ENCODE results near the gene MED19.
"Not testable (repeated sequence)": the region's sequence is repeated elsewhere in the genome, so short reads cannot be mapped to it uniquely, and the experiment has no call there.

MED19 gene

DNA sequence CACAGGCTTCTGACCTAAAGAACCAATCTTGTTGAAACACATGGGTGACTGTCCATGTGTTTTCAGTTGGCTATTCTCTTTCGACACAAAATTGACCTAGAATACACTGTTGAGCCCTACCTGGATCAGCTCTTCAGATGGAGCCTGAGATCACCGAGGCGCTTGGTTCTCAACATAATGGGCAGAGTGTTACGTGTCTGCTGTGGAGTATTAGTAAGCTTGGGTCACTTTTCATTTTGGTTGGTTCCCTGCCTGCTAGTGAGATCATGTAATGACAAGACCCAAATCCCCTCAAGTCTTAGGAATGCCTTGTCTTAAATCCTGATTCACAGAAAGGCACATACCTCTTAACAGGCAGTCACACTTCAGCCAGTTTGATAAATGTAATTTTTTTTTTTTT lies 8.7 kb downstream of the MED19 start:
- Histone ChIP-seq H3K9ac (ENCODE audit: low read depth, low read length) (no peak overlapping the region), H3K4me1 (ENCODE audit: control insufficient read depth, insufficient read depth, low read length) (no peaks in the 10 kb centered on the region), H3K27me3 (ENCODE audit: control insufficient read depth, insufficient read depth, low read length) (no peaks in the 10 kb centered on the region), H3K36me3 (ENCODE audit: insufficient read depth, low read length) (peaks cover 56% of the 10 kb centered on the region), H3K4me3 (ENCODE audit: low read length) (no peak overlapping the region), H3K4me2 (ENCODE audit: low read length) (no peak overlapping the region), H3K9me3 (replicated peaks; ENCODE audit: low read length) (no peaks in the 10 kb centered on the region)

DNA sequence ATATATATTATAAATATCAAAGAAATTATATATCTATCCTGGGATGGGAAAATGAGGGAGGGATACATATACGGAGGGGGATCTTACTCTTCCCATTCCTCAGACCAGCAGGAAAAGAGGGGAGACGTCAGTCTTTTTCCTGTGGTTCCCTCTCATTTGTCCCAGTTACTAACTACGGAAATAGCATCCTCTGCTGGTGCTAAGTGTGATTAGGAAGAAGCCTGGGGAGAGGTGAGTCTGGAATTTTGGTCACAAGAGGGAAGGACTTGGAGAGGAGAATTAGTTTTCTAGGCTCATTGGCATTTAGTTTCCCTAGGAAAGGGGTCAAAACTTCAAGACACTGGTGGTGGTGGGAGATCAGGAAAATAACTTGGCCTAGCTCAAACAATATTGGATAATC lies 11.6 kb downstream of the MED19 start:
- Histone ChIP-seq H3K27me3 (ENCODE audit: control insufficient read depth, insufficient read depth, low read length) (no peaks in the 10 kb centered on the region), H3K4me1 (ENCODE audit: control insufficient read depth, insufficient read depth, low read length) (no peaks in the 10 kb centered on the region), H3K9me3 (replicated peaks; ENCODE audit: low read length) (no peaks in the 10 kb centered on the region), H3K9ac (ENCODE audit: low read depth, low read length) (no peak overlapping the region), H3K4me2 (ENCODE audit: low read length) (no peak overlapping the region), H3K4me3 (ENCODE audit: low read length) (no peak overlapping the region), H3K36me3 (ENCODE audit: insufficient read depth, low read length) (peaks cover 73% of the 10 kb centered on the region)

DNA sequence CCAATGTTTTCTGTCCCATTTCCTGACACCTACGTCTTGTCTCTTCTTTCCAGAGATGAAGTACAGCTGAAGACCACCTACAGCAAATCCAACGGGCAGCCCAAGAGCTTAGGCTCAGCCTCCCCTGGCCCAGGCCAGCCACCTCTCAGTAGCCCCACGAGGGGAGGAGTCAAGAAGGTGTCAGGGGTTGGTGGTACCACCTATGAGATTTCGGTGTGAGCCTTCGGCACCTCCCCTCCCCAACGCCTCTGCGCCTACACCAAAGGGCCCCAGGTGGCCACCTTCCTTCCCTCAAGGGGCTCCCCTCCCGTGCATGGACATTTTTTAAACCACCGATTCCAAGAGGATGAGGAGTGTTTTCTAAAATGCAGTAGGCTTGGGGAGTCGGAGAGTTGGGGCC lies 12.2 kb downstream of the MED19 start:
- H3K4me2 ChIP-seq (ENCODE audit: low read length) = no peak overlapping the region
- no peak overlapping the region for H3K9ac ChIP-seq (ENCODE audit: low read depth, low read length)
- no peak overlapping the region for H3K4me3 ChIP-seq (ENCODE audit: low read length)
- peaks cover 72% of the 10 kb centered on the region for H3K36me3 ChIP-seq (ENCODE audit: insufficient read depth, low read length)
- no peaks in the 10 kb centered on the region for H3K4me1 ChIP-seq (ENCODE audit: control insufficient read depth, insufficient read depth, low read length)
- H3K9me3 ChIP-seq (replicated peaks; ENCODE audit: low read length) = no peaks in the 10 kb centered on the region
- no peaks in the 10 kb centered on the region for H3K27me3 ChIP-seq (ENCODE audit: control insufficient read depth, insufficient read depth, low read length)

DNA sequence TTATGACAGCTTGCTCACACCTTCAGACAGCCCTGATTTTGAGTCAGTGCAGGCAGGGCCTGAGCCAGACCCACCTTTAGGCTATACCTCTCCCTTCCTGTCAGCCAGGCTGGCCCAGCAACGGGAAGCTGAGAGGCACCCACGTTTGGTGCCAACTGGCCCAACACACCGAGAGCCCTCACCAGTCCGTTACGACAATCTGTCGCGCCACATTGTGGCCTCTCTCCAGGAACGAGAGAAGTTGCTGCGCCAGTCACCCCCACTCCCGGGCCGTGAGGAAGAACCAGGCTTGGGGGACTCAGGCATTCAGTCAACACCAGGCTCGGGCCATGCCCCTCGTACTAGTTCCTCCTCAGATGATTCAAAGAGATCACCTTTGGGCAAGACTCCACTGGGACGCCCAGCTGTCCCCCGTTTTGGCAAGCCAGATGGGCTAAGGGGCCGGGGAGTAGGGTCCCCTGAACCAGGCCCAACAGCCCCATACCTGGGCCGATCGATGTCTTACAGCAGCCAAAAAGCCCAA lies 13.1 kb downstream of the MED19 start:
- H3K4me1 ChIP-seq (ENCODE audit: control insufficient read depth, insufficient read depth, low read length) = no peaks in the 10 kb centered on the region
- no peak overlapping the region for H3K4me3 ChIP-seq (ENCODE audit: low read length)
- H3K36me3 ChIP-seq (ENCODE audit: insufficient read depth, low read length) = peaks cover 71% of the 10 kb centered on the region
- no peaks in the 10 kb centered on the region for H3K9me3 ChIP-seq (replicated peaks; ENCODE audit: low read length)
- no peak overlapping the region for H3K9ac ChIP-seq (ENCODE audit: low read depth, low read length)
- H3K27me3 ChIP-seq (ENCODE audit: control insufficient read depth, insufficient read depth, low read length) = no peaks in the 10 kb centered on the region
- H3K4me2 ChIP-seq (ENCODE audit: low read length) = no peak overlapping the region

DNA sequence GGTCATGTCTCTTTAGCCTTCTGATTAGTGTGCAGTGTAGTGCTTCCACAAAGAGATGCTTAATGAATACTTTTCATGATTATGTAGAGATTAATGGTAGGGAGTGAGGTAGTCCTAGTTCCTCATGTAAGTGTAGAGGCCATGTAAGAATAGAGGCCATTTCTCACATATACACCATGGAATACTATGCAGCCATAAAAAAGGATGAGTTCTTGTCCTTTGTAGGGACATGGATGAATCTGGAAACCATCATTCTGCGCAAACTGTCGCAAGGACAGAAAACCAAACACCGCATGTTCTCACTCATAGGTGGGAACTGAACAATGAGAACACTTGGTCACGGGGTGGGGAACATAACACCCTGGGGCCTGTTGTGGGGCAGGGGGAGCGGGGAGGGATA lies 21.5 kb downstream of the MED19 start:
- H3K4me3 ChIP-seq (ENCODE audit: low read length); H3K4me2 ChIP-seq (ENCODE audit: low read length); H3K4me1 ChIP-seq (ENCODE audit: control insufficient read depth, insufficient read depth, low read length); H3K9me3 ChIP-seq (replicated peaks; ENCODE audit: low read length); H3K9ac ChIP-seq (ENCODE audit: low read depth, low read length); H3K27me3 ChIP-seq (ENCODE audit: control insufficient read depth, insufficient read depth, low read length): not testable (repeated sequence)
- peaks cover 55% of the 10 kb centered on the region for H3K36me3 ChIP-seq (ENCODE audit: insufficient read depth, low read length)

DNA sequence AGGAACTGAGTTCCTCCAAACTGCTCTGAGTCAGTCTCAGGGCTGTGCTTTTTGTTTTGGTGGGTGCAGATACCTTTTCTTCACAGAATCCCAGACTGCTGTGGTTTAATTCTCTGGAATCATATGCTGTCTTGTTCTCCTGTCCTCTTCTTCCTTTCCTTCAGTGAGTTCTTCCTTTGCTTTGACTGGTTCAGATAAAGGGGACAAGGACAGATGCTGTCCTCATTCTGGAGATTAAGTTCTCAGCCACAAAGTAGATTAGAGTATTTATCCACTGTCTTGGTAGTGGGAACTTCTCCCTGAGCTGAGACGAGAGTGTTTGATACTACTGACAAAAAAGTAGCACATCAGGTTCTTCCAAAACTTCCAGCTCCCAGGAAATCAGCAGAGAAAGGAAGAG lies 30.8 kb downstream of the MED19 start:
- Histone ChIP-seq H3K4me3 (ENCODE audit: low read length) (no peak overlapping the region), H3K4me2 (ENCODE audit: low read length) (no peak overlapping the region), H3K9ac (ENCODE audit: low read depth, low read length) (no peak overlapping the region), H3K27me3 (ENCODE audit: control insufficient read depth, insufficient read depth, low read length) (no peaks in the 10 kb centered on the region), H3K9me3 (replicated peaks; ENCODE audit: low read length) (no peaks in the 10 kb centered on the region), H3K4me1 (ENCODE audit: control insufficient read depth, insufficient read depth, low read length) (peaks cover 3% of the 10 kb centered on the region), H3K36me3 (ENCODE audit: insufficient read depth, low read length) (peaks cover 45% of the 10 kb centered on the region)

DNA sequence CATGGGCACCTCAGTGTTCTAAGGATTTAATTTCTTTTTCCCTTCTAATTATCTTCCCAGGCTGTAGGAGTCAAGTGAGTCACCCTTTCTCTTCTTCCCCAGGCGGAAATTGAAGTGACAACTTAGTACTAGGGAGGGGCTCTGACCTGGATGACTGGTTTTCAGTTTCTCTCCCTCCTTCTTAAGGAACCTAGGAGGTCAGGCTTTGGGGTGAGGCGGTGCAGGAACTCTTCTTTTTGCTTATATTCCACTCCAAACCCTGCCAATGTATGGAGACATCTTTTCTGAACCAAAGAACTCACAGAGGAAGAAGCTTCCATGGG lies 31.5 kb downstream of the MED19 start:
- Histone ChIP-seq H3K36me3 (ENCODE audit: insufficient read depth, low read length) (peaks cover 52% of the 10 kb centered on the region), H3K9me3 (replicated peaks; ENCODE audit: low read length) (no peaks in the 10 kb centered on the region), H3K4me2 (ENCODE audit: low read length) (no peak overlapping the region), H3K4me3 (ENCODE audit: low read length) (no peak overlapping the region), H3K27me3 (ENCODE audit: control insufficient read depth, insufficient read depth, low read length) (no peaks in the 10 kb centered on the region), H3K4me1 (ENCODE audit: control insufficient read depth, insufficient read depth, low read length) (peaks cover 3% of the 10 kb centered on the region), H3K9ac (ENCODE audit: low read depth, low read length) (no peak overlapping the region)

DNA sequence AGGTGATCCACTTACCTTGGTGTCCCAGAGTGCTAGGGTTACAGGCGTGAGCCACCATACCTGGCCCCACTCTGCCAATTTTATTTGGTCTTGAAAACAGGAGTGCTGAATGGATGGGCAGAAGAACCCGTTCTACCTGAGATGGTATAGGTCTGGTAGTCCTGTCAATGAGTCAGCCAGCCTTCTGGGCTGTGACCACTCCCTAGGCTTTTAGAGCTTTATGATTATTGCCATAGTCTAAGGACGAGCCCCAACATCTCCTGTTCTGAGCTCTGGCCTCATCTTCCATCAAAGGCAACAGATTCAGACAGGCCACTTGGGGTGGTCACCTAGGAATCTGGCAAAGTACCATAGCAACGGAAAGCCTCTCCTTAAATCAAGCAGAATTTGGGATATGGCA lies 32.6 kb downstream of the MED19 start:
- no peak overlapping the region for H3K4me3 ChIP-seq (ENCODE audit: low read length)
- H3K27me3 ChIP-seq (ENCODE audit: control insufficient read depth, insufficient read depth, low read length) = no peaks in the 10 kb centered on the region
- H3K4me1 ChIP-seq (ENCODE audit: control insufficient read depth, insufficient read depth, low read length) = peaks cover 3% of the 10 kb centered on the region
- H3K9ac ChIP-seq (ENCODE audit: low read depth, low read length) = no peak overlapping the region
- H3K4me2 ChIP-seq (ENCODE audit: low read length) = no peak overlapping the region
- H3K36me3 ChIP-seq (ENCODE audit: insufficient read depth, low read length) = peaks cover 55% of the 10 kb centered on the region
- H3K9me3 ChIP-seq (replicated peaks; ENCODE audit: low read length) = no peaks in the 10 kb centered on the region

DNA sequence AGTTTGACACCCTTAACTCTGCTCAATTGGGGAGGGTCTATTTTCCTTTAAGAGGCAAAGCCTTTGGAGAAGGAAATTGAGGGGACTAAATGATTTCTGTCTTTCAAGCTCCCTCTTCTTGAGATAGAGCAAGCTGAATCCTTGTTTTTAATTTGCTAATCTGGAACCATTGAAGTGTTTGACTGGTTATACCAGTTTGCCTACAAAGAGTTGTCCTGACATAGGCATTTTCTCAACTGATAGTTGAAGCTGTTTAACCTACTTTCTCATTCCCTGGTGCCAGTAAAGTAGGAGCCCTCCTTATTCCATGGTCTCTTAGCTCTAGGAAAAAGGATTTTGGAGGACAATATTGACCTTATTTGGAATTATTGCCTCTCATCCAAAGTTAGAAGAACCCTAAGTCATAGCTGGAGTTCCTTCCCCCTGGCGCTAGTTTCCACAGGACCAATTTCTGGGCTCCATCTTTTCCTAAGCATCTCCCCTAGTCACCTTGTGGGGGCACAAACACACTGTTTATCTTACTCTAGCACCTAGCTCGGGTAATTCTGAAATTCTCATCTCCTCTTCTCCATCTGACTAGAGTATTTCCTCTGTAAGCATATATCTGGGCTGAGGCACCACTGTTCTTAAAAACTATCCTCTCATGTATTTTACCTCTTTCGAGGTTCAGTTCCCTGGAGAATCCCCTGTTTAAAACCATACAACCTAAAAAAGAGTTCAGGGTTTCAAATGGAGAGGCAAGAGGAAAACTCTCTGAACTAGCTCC lies 36.7 kb downstream of the MED19 start:
- Histone ChIP-seq H3K9ac (ENCODE audit: low read depth, low read length) (no peak overlapping the region), H3K9me3 (replicated peaks; ENCODE audit: low read length) (no peaks in the 10 kb centered on the region), H3K27me3 (ENCODE audit: control insufficient read depth, insufficient read depth, low read length) (no peaks in the 10 kb centered on the region), H3K4me3 (ENCODE audit: low read length) (no peak overlapping the region), H3K4me2 (ENCODE audit: low read length) (no peak overlapping the region), H3K36me3 (ENCODE audit: insufficient read depth, low read length) (peaks cover 63% of the 10 kb centered on the region), H3K4me1 (ENCODE audit: control insufficient read depth, insufficient read depth, low read length) (peaks cover 3% of the 10 kb centered on the region)

DNA sequence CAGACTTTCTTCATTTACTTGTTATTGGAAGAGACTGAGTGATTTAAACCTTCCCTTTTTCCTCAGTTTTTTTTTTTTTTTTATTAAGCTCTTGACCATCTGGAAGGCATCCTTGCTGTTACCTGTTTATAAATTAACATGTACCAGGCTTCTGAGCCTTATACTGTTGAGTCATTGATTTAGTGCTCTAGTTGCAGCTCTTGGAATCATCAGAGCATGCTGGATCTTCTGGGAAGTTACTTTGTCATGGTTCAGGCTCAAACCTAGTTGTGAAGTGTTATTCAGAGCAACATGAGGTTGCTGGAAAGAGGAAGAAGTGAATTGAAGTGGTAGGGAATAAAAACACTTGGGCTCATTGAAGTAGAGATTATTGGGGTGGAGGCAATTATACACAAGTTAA lies 37.8 kb downstream of the MED19 start:
- H3K9me3 ChIP-seq (replicated peaks; ENCODE audit: low read length) = no peaks in the 10 kb centered on the region
- H3K4me1 ChIP-seq (ENCODE audit: control insufficient read depth, insufficient read depth, low read length) = peaks cover 7% of the 10 kb centered on the region
- peaks cover 59% of the 10 kb centered on the region for H3K36me3 ChIP-seq (ENCODE audit: insufficient read depth, low read length)
- H3K27me3 ChIP-seq (ENCODE audit: control insufficient read depth, insufficient read depth, low read length) = no peaks in the 10 kb centered on the region
- no peak overlapping the region for H3K9ac ChIP-seq (ENCODE audit: low read depth, low read length)
- H3K4me2 ChIP-seq (ENCODE audit: low read length) = no peak overlapping the region
- no peak overlapping the region for H3K4me3 ChIP-seq (ENCODE audit: low read length)

DNA sequence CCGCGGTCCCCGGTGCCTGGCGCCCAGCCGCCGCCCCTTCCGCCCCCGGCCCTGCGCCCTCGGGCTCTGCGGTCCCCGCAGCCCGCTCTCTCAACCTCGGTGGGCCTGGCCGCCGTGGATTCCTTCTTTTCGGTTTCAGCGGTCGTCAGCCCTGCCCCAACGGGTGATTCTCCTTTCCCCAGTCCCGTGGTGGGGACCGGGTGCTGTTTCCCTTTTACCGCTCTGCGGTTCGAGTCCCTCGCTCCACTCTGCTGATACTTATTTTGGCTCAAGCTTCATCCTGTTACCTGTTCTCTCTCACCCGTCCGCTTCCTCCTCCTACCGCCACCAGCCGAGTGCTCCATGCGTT lies 43.6 kb downstream of the MED19 start:
- no peaks in the 10 kb centered on the region for H3K9me3 ChIP-seq (replicated peaks; ENCODE audit: low read length)
- peaks cover 16% of the 10 kb centered on the region for H3K4me1 ChIP-seq (ENCODE audit: control insufficient read depth, insufficient read depth, low read length)
- H3K27me3 ChIP-seq (ENCODE audit: control insufficient read depth, insufficient read depth, low read length) = no peaks in the 10 kb centered on the region
- H3K36me3 ChIP-seq (ENCODE audit: insufficient read depth, low read length) = peaks cover 17% of the 10 kb centered on the region
- peak overlapping the region; percentile 95 for H3K9ac ChIP-seq (ENCODE audit: low read depth, low read length)
- peak overlapping the region; percentile 87 for H3K4me2 ChIP-seq (ENCODE audit: low read length)
- peak overlapping the region; percentile 92 for H3K4me3 ChIP-seq (ENCODE audit: low read length)

DNA sequence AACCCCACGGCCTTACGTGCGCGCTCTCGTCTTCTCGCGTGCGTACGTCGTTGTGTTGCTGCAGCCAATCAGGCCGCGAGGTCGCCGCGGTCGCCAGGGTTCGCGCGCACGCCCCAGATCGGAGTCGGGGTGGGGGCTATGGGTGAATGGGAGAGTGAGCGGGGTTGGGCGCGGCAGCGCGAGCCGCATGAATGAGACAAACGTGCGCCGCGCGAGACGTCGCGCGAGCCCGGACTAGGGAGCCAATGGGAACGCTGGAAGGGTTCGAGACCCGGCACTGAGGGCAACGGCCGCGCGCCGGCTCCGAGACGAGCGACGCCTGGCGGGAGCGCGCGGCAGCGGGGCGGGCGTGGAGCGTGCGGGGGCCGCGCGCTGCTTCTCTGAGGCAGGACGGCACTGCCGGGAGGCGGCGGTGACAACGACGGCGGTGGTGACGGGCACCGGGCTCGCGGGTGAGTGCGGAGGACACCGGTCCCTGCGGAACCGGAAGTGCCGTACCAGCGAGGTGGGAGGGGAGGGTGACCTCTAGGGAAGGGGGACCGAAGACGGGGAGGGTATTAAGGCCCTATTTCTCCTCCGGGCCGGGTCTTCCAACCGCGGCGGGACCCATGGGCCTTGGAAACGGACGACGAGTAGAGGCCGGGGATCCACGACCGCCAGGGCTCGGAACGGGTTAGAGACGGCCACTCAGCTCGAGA lies 44.1 kb downstream of the MED19 start, which contains the start of gene ZDHHC5:
Gene ZDHHC5, plus strand, starts transcription at position 379 of the 698 bp plus-strand sequence. CDS start 4,977 bp downstream, outside the sequence.
- peaks cover 11% of the 10 kb centered on the region for H3K36me3 ChIP-seq (ENCODE audit: insufficient read depth, low read length)
- H3K9ac ChIP-seq (ENCODE audit: low read depth, low read length) = peak within 1 kb of the TSS; percentile 95
- peak within 1 kb of the TSS; percentile 92 for H3K4me3 ChIP-seq (ENCODE audit: low read length)
- H3K27me3 ChIP-seq (ENCODE audit: control insufficient read depth, insufficient read depth, low read length) = no peaks in the 10 kb centered on the region
- H3K4me2 ChIP-seq (ENCODE audit: low read length) = peak within 1 kb of the TSS; percentile 87
- H3K4me1 ChIP-seq (ENCODE audit: control insufficient read depth, insufficient read depth, low read length) = peaks cover 16% of the 10 kb centered on the region
- no peaks in the 10 kb centered on the region for H3K9me3 ChIP-seq (replicated peaks; ENCODE audit: low read length)
